ENCODE data around the gene CACNA1I. TPM values are rescaled to one million over a fixed set of nuclear protein-coding genes. Genes with fewer than 3 reads are reported as not detected.

Gene CACNA1I
- total RNA-seq, 6 donors from 2014 or later: 0.15 to 4.2 (median 0.34) TPM

DNA sequence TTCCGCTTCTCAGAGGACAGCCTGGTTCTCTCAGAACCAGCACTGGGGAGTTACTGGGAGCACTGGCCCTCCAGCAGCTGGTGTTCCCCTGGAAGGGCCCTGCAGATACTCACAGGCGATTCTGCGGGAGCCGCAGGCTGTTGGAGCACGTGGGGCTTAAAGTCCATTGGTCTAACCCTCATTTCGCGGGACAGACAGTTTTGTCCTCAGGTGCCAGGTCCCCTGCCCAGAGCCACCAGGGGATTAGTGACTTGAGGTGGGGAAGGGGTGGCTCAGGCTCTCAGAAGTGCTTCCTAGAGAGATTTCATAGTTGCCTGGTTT, 53.9 kb downstream of the CACNA1I start:
- H3K4me3 ChIP-seq: no peak overlapping the region
- H3K36me3 ChIP-seq: no peaks in the 10 kb centered on the region
- no peak overlapping the region for H3K27ac ChIP-seq
- H3K4me1 ChIP-seq: no peaks in the 10 kb centered on the region
- ATAC-seq (ENCODE audit: low FRiP score in 2 of 2) (no peak), DNase-seq (no peak)
- TF ChIP-seq, protein P1, sequence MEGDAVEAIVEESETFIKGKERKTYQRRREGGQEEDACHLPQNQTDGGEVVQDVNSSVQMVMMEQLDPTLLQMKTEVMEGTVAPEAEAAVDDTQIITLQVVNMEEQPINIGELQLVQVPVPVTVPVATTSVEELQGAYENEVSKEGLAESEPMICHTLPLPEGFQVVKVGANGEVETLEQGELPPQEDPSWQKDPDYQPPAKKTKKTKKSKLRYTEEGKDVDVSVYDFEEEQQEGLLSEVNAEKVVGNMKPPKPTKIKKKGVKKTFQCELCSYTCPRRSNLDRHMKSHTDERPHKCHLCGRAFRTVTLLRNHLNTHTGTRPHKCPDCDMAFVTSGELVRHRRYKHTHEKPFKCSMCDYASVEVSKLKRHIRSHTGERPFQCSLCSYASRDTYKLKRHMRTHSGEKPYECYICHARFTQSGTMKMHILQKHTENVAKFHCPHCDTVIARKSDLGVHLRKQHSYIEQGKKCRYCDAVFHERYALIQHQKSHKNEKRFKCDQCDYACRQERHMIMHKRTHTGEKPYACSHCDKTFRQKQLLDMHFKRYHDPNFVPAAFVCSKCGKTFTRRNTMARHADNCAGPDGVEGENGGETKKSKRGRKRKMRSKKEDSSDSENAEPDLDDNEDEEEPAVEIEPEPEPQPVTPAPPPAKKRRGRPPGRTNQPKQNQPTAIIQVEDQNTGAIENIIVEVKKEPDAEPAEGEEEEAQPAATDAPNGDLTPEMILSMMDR (IDR thresholded peaks at IDR 0.05): no peak
- TF ChIP-seq EP300 (IDR thresholded peaks at IDR 0.05) (no peak), POLR2AphosphoS5 (IDR thresholded peaks at IDR 0.05) (no peak), POLR2A (IDR thresholded peaks at IDR 0.05) (no peak)
- H3K9me3 ChIP-seq: no peaks in the 10 kb centered on the region
- WGBS, 2 donors: 47 to 61% methylated on average over 6 to 7 of the region's 7 CpGs
- peaks cover 0 to 12% (median 2%) of the 10 kb centered on the region in 4 donors for H3K27me3 ChIP-seq

DNA sequence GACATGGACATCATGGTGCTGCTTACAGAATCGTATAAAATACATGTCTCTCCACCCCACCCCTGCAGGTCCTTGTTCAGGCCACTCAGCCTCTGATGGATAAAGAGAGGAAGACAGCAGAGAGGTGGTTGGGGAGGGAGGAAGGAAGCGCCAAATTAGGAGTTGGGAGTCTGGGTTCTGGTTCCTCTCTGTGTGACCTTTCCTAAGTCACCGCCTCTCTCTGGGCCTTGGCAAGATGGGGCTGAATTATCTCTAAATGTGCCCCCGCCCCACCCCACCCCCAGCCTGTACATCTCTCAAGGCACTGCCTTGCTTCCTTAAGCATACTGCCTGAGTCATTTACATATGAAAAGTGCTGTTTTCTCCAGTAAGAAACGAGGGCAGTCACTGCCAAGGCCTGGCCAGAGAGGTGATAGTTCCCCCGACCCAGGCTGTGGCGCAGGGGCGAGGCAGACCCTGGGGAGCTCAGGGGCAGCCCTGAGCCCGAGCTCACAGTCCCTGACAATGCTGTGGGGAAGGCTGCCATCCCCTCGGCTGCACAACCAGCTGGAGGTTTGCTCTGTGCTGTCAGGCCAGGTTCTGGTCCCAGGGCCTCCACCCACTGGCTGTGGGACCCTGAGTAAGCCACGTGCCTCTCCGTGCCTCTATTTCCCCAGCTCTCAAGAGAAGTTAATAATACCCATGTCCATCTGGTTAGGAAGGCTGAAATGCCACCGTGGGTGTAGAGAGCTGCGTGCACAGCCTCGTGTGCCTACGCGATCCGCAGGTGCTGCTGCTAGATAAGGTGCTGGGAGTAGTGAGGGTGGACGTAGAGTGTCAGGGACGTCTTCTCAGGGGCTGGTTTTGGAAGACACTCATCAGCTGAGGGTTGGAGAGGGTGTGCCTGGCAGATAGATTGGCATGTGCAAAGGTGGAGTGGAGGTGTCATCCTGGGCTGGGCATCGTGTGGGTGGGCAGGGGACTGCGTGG, 55.3 kb downstream of the CACNA1I start:
- H3K27ac ChIP-seq: no peak overlapping the region
- ATAC-seq (ENCODE audit: low FRiP score in 2 of 2): no peak
- DNase-seq: no peak
- 62 to 63% methylated on average over 19 to 22 of the region's 22 CpGs for WGBS, 2 donors
- TF ChIP-seq EP300 (IDR thresholded peaks at IDR 0.05): no peak
- no peak for TF ChIP-seq POLR2AphosphoS5 (IDR thresholded peaks at IDR 0.05)
- TF ChIP-seq POLR2A (IDR thresholded peaks at IDR 0.05): no peak
- TF ChIP-seq, protein P1 (IDR thresholded peaks at IDR 0.05): no peak
- H3K9me3 ChIP-seq: no peaks in the 10 kb centered on the region
- H3K36me3 ChIP-seq: no peaks in the 10 kb centered on the region
- H3K27me3 ChIP-seq: peaks cover 0 to 12% (median 2%) of the 10 kb centered on the region in 4 donors
- no peaks in the 10 kb centered on the region for H3K4me1 ChIP-seq
- H3K4me3 ChIP-seq: no peak overlapping the region

DNA sequence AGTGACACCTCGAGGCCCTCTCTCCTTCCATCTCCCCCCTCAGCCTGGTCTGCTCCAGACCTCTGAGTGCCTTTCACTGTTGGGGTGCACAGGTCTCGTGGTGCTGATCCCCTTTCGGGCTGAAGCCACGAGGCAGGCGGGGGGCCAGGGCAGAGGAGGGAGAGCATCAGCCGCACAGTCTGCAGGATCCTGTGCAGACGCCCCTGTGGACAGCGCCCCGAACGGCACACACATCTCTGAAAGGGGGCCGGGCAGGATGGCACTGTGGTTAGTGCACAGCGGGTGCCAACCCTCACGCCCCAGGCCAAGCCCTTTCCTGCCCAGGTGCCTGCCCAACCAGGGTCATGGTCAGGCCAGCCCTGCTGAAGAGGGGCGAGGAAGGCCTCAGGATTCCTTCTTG, 56.7 kb downstream of the CACNA1I start:
- Histone ChIP-seq H3K36me3 (no peaks in the 10 kb centered on the region), H3K4me3 (no peak overlapping the region), H3K9me3 (no peaks in the 10 kb centered on the region), H3K4me1 (no peaks in the 10 kb centered on the region), H3K27ac (no peak overlapping the region), H3K27me3 (peaks cover 0 to 12% (median 2%) of the 10 kb centered on the region in 4 donors)
- no peak for TF ChIP-seq EP300 (IDR thresholded peaks at IDR 0.05)
- TF ChIP-seq, protein P1 (IDR thresholded peaks at IDR 0.05): no peak
- TF ChIP-seq POLR2A (IDR thresholded peaks at IDR 0.05): no peak
- no peak for TF ChIP-seq POLR2AphosphoS5 (IDR thresholded peaks at IDR 0.05)
- no peak for DNase-seq
- 37 to 61% methylated on average over 2 to 10 of the region's 14 CpGs for WGBS, 2 donors
- ATAC-seq (ENCODE audit: low FRiP score in 2 of 2): no peak

DNA sequence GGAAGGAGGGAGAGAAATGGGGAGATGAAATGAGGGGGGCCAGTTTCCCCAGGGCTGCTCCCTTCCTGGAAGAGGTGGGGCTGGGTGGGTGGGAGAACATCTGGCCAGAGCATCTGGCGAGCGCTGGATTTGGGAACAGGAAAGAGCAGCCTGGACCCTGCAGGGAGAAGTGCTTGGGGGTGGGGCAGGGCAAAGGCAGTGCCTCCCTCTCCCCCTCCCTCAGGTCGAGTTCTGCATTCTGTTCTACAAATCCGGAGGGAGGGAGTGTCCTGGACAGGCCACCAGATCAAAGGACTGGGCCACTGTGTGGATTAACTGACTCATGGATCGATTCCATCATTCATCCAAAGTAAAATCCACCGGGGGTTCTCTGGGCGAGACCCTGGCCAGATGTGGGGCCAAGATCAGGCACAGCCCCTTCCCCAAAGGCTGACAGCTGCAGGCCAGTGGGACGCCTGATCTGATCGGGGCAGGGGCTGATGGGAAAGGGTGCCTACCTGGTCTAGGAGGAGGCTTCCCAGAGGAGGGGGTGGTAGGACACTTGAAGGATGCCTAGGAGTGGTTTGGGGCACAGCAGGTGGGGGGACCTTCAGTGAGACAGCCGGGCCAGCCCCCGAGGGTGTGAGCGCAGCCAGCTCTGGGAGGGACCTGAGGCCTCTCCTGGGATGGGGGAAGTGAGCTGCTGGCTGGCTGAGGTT, 57.5 kb downstream of the CACNA1I start:
- Histone ChIP-seq H3K4me3 (no peak overlapping the region), H3K27ac (no peak overlapping the region), H3K27me3 (peaks cover 0 to 8% (median 2%) of the 10 kb centered on the region in 4 donors), H3K36me3 (no peaks in the 10 kb centered on the region), H3K9me3 (no peaks in the 10 kb centered on the region), H3K4me1 (no peaks in the 10 kb centered on the region)
- TF ChIP-seq POLR2A (IDR thresholded peaks at IDR 0.05): no peak
- no peak for TF ChIP-seq POLR2AphosphoS5 (IDR thresholded peaks at IDR 0.05)
- TF ChIP-seq, protein P1 (IDR thresholded peaks at IDR 0.05): no peak
- TF ChIP-seq EP300 (IDR thresholded peaks at IDR 0.05): no peak
- 55 to 58% methylated on average over 9 to 12 of the region's 12 CpGs for WGBS, 2 donors
- DNase-seq (no peak), ATAC-seq (ENCODE audit: low FRiP score in 2 of 2) (no peak)
